Measurements from ENCODE around the gene GRHPR. TPM values are rescaled to one million over a fixed set of nuclear protein-coding genes. Genes with fewer than 3 reads are reported as not detected.
"Not testable (repeated sequence)": the region's sequence is repeated elsewhere in the genome, so short reads cannot be mapped to it uniquely, and the experiment has no call there.

Gene GRHPR
- polyA plus RNA-seq (ENCODE audit: insufficient read length), result 126 TPM

GRCh38 chr9:37422289-37423104 lies at the start of gene GRHPR:
GRHPR (plus strand) TSS chr9:37422696; CDS start chr9:37422751, 55 bp downstream.
- DNase-seq, result peak; percentile 89

- no peak for DNase-seq
Measured at GRCh38 chr9:37372839-37373238, 49.7 kb upstream of the GRHPR start.

- no peak for DNase-seq
Measured at GRCh38 chr9:37373621-37374020, 48.9 kb upstream of the GRHPR start.

GRCh38 chr9:37374892-37375291 lies 47.6 kb upstream of the GRHPR start:
- no peak for DNase-seq

GRCh38 chr9:37377688-37378612 lies 44.5 kb upstream of the GRHPR start:
- no peak for DNase-seq

GRCh38 chr9:37378613-37379004 lies 43.9 kb upstream of the GRHPR start:
- DNase-seq, result no peak

- DNase-seq, result no peak
Measured at GRCh38 chr9:37379835-37380234, 42.7 kb upstream of the GRHPR start.

GRCh38 chr9:37380570-37380969 lies 41.9 kb upstream of the GRHPR start:
- no peak for DNase-seq

GRCh38 chr9:37381094-37381741 lies 41.3 kb upstream of the GRHPR start:
- DNase-seq, result no peak

GRCh38 chr9:37382161-37382981 lies 40.1 kb upstream of the GRHPR start:
- no peak for DNase-seq

GRCh38 chr9:37382982-37383357 lies 39.5 kb upstream of the GRHPR start:
- DNase-seq, result no peak

GRCh38 chr9:37383393-37383792 lies 39.1 kb upstream of the GRHPR start:
- DNase-seq, result no peak

- no peak for DNase-seq
Measured at GRCh38 chr9:37383876-37384746, 38.4 kb upstream of the GRHPR start.

- DNase-seq, result no peak
Measured at GRCh38 chr9:37385286-37385685, 37.2 kb upstream of the GRHPR start.

GRCh38 chr9:37386988-37387387 lies 35.5 kb upstream of the GRHPR start:
- no peak for DNase-seq

GRCh38 chr9:37390759-37391158 lies 31.7 kb upstream of the GRHPR start:
- DNase-seq, result no peak

- no peak for DNase-seq
Measured at GRCh38 chr9:37392272-37392671, 30.2 kb upstream of the GRHPR start.

GRCh38 chr9:37395229-37395628 lies 27.3 kb upstream of the GRHPR start:
- no peak for DNase-seq

GRCh38 chr9:37395663-37396062 lies 26.8 kb upstream of the GRHPR start:
- no peak for DNase-seq

GRCh38 chr9:37397948-37398347 lies 24.5 kb upstream of the GRHPR start:
- DNase-seq, result not testable (repeated sequence)

- DNase-seq, result no peak
Measured at GRCh38 chr9:37398464-37399025, 24.0 kb upstream of the GRHPR start.

Measured in hindlimb muscle (tissue), 1 donor.